ENCODE data around the gene NEK10. TPM values are rescaled to one million over a fixed set of nuclear protein-coding genes. Genes with fewer than 3 reads are reported as not detected.

Gene NEK10
- total and polyA plus RNA-seq, 2 of the 13 experiments (the other 11 are each of a cell fraction or from before 2014, with no cell fraction given) = 2.8 to 14.2 TPM

GRCh38 chr3:27345493-27345892, 23.7 kb downstream of the NEK10 start:
- 97% methylated on average over 5 of the region's 5 CpGs for WGBS (ENCODE audit: low lambda C conversion rate)
- no peak overlapping the region for H3K9ac ChIP-seq (ENCODE audit: insufficient read depth, low read depth, low read length)
- H3K79me2 ChIP-seq (ENCODE audit: insufficient read depth, low read length) = no peaks in the 10 kb centered on the region
- intact Hi-C loops (cut with micrococcal nuclease; ENCODE audit: unreplicated experiment) (no loop called here), in situ Hi-C loops (cut with HindIII; ENCODE audit: extremely low pct_ligation_motif_present, low pct_unique_long_range_greater_than_20kb) (no loop called here)
- no peak overlapping the region for H3K4me2 ChIP-seq (ENCODE audit: low read depth, low read length)
- TF ChIP-seq MED1 (CRISPR knock-in tag; IDR thresholded peaks at IDR 0.05) = no peak
- TF ChIP-seq HOXD1 (CRISPR knock-in tag; IDR thresholded peaks at IDR 0.05) = no peak
- TF ChIP-seq ZNF256 (CRISPR knock-in tag; conservative IDR thresholded peaks at IDR 0.05) = no peak
- no peak for TF ChIP-seq ZNF75D (CRISPR knock-in tag; IDR thresholded peaks at IDR 0.05; ENCODE audit: borderline replicate concordance)
- no peak for TF ChIP-seq SNAPC2 (CRISPR knock-in tag; IDR thresholded peaks at IDR 0.05)
- no peaks in the 10 kb centered on the region for H3K9me3 ChIP-seq (ENCODE audit: low read length)
- no peak for FAIRE-seq
- no peaks in the 10 kb centered on the region for H4K20me1 ChIP-seq (ENCODE audit: insufficient read depth, low read length)
- peaks cover 12% of the 10 kb centered on the region for H3K4me1 ChIP-seq (ENCODE audit: insufficient read depth, low read length)
- ATAC-seq = no peak
- no TSS peak for BruUV-seq (replicated peaks)
- no peak overlapping the region for H2AFZ ChIP-seq (ENCODE audit: low read length)
- H3K4me3 ChIP-seq (replicated peaks in 1 of 3; ENCODE audit: insufficient read depth in 1 of 3, low read depth in 2 of 3, low read length in 3 of 3) = no peak overlapping the region
- ChIA-PET POLR2A (no interaction called here), CTCF (ENCODE audit: low intra/inter-chr PET ratio, low total read pairs) (no interaction called here)
- H3K27me3 ChIP-seq (ENCODE audit: control insufficient read depth in 1 of 2, insufficient read depth in 2 of 2, low read length in 2 of 2) = no peaks in the 10 kb centered on the region
- no peak for DNase-seq (ENCODE audit: low spot score)
- H3K27ac ChIP-seq (ENCODE audit: extremely low read length, insufficient read depth, low read length) = no peak overlapping the region
- H3K36me3 ChIP-seq (replicated peaks in 1 of 2; ENCODE audit: control insufficient read depth in 1 of 2, insufficient read depth in 2 of 2, low read length in 2 of 2) = peaks cover 1 to 4% of the 10 kb centered on the region in 2 experiments; a peak in 2 of 5 replicates

GRCh38 chr3:27345045-27345444, 24.1 kb downstream of the NEK10 start:
- WGBS (ENCODE audit: low lambda C conversion rate) = 92% methylated on average over 2 of the region's 2 CpGs
- H3K79me2 ChIP-seq (ENCODE audit: insufficient read depth, low read length) = no peaks in the 10 kb centered on the region
- no peak overlapping the region for H3K4me3 ChIP-seq (replicated peaks in 1 of 3; ENCODE audit: insufficient read depth in 1 of 3, low read depth in 2 of 3, low read length in 3 of 3)
- no peak overlapping the region for H2AFZ ChIP-seq (ENCODE audit: low read length)
- no peaks in the 10 kb centered on the region for H3K27me3 ChIP-seq (ENCODE audit: control insufficient read depth in 1 of 2, insufficient read depth in 2 of 2, low read length in 2 of 2)
- peaks cover 12% of the 10 kb centered on the region for H3K4me1 ChIP-seq (ENCODE audit: insufficient read depth, low read length)
- no peak for ATAC-seq
- H4K20me1 ChIP-seq (ENCODE audit: insufficient read depth, low read length) = no peaks in the 10 kb centered on the region
- in situ Hi-C loops (cut with HindIII; ENCODE audit: extremely low pct_ligation_motif_present, low pct_unique_long_range_greater_than_20kb) = no loop called here
- no TSS peak for BruUV-seq (replicated peaks)
- no peaks in the 10 kb centered on the region for H3K9me3 ChIP-seq (ENCODE audit: low read length)
- intact Hi-C loops (cut with micrococcal nuclease; ENCODE audit: unreplicated experiment) = no loop called here
- FAIRE-seq = no peak
- H3K27ac ChIP-seq (ENCODE audit: extremely low read length, insufficient read depth, low read length) = no peak overlapping the region
- no peak overlapping the region for H3K9ac ChIP-seq (ENCODE audit: insufficient read depth, low read depth, low read length)
- DNase-seq (ENCODE audit: low spot score) = no peak
- H3K4me2 ChIP-seq (ENCODE audit: low read depth, low read length) = no peak overlapping the region
- POLR2A ChIA-PET = no interaction called here
- H3K36me3 ChIP-seq (replicated peaks in 1 of 2; ENCODE audit: control insufficient read depth in 1 of 2, insufficient read depth in 2 of 2, low read length in 2 of 2) = peaks cover 1 to 4% of the 10 kb centered on the region in 2 experiments; a peak in 2 of 5 replicates
- CTCF ChIA-PET (ENCODE audit: low intra/inter-chr PET ratio, low total read pairs) = no interaction called here
- TF ChIP-seq ZNF33B (CRISPR knock-in tag; IDR thresholded peaks at IDR 0.05) (no peak), SAP130 (CRISPR knock-in tag; IDR thresholded peaks at IDR 0.05; ENCODE audit: low read depth) (no peak), ZNF280D (CRISPR knock-in tag; IDR thresholded peaks at IDR 0.05) (no peak), DBP (CRISPR knock-in tag; IDR thresholded peaks at IDR 0.05; ENCODE audit: not compliant biosample characterization) (no peak), CERS6 (CRISPR knock-in tag; IDR thresholded peaks at IDR 0.05) (no peak), ZBTB26 (CRISPR knock-in tag; IDR thresholded peaks at IDR 0.05; ENCODE audit: borderline replicate concordance) (no peak), GLI4 (CRISPR knock-in tag; IDR thresholded peaks at IDR 0.05; ENCODE audit: borderline replicate concordance) (no peak), ZNF317 (CRISPR knock-in tag; IDR thresholded peaks at IDR 0.05) (no peak), ZFP62 (CRISPR knock-in tag; IDR thresholded peaks at IDR 0.05) (no peak)

All from HepG2 (cell line).